Cardiac muscle cell (in vitro differentiated cells and primary cell): ENCODE results near the gene ANKRD49. TPM values are rescaled to one million over a fixed set of nuclear protein-coding genes. Genes with fewer than 3 reads are reported as not detected.

Source experiments
- DNase-seq, 2 donors: peaks; one replicate each; pipeline versions ENCODE4 v3.0.0 to v3.0.0-alpha.2; 2010 to 2017; ENCODE audit warnings: low read depth in 1 of 2, low spot score in 1 of 2
- H3K27ac ChIP-seq: fragments of 200-600 bp; sonication (generic); 2 replicates; pipeline ENCODE4 v1.5.1; 2016
- H3K27me3 ChIP-seq: fragments of 200-600 bp; sonication (generic); 2 replicates; pipeline ENCODE4 v1.6.0; 2016; ENCODE audit warnings: control low read depth
- H3K36me3 ChIP-seq: fragments of 200-600 bp; sonication (generic); 2 replicates; pipeline ENCODE4 v1.5.1; 2016; ENCODE audit warnings: control low read depth
- H3K4me1 ChIP-seq: fragments of 200-600 bp; sonication (generic); 2 replicates; pipeline ENCODE4 v1.8.1; 2017; ENCODE audit warnings: low read depth, mild to moderate bottlenecking, mixed run types
- H3K4me3 ChIP-seq: fragments of 200-600 bp; sonication (generic); 2 replicates; pipeline ENCODE4 v1.5.1; 2016; ENCODE audit warnings: mild to moderate bottlenecking
- H3K9me3 ChIP-seq: fragments of 200-600 bp; sonication (generic); 2 replicates; pipeline ENCODE4 v1.5.1; 2017; ENCODE audit warnings: low read depth, mild to moderate bottlenecking, control low read depth
- polyA plus RNA-seq: library from polyadenylated mRNA; unstranded; fragments of >200 nt; fragmentation: Nextera tagmentation; extraction: Ambion mirVana; gene quantifications from 2 replicates; pipeline ENCODE4 v1.2.1, GENCODE V29; 2016
- total RNA-seq: library from RNA; depleted of rRNA; stranded (reverse); fragments of >200 nt; gene quantifications from 2 replicates; pipeline ENCODE4 v1.2.3, GENCODE V29; 2016
- TF ChIP-seq, protein P1 (sequence below): IDR thresholded peaks from 2 replicates; pipeline ENCODE4 v1.5.1; 2012; ENCODE audit warnings: low read depth, mild to moderate bottlenecking, low read length

Gene ANKRD49, protein sequence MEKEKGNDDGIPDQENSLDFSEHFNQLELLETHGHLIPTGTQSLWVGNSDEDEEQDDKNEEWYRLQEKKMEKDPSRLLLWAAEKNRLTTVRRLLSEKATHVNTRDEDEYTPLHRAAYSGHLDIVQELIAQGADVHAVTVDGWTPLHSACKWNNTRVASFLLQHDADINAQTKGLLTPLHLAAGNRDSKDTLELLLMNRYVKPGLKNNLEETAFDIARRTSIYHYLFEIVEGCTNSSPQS
- total RNA-seq = 10.4 and 12.3 TPM in 2 replicates
- 12.3 and 17.2 TPM in 2 replicates for polyA plus RNA-seq

DNA sequence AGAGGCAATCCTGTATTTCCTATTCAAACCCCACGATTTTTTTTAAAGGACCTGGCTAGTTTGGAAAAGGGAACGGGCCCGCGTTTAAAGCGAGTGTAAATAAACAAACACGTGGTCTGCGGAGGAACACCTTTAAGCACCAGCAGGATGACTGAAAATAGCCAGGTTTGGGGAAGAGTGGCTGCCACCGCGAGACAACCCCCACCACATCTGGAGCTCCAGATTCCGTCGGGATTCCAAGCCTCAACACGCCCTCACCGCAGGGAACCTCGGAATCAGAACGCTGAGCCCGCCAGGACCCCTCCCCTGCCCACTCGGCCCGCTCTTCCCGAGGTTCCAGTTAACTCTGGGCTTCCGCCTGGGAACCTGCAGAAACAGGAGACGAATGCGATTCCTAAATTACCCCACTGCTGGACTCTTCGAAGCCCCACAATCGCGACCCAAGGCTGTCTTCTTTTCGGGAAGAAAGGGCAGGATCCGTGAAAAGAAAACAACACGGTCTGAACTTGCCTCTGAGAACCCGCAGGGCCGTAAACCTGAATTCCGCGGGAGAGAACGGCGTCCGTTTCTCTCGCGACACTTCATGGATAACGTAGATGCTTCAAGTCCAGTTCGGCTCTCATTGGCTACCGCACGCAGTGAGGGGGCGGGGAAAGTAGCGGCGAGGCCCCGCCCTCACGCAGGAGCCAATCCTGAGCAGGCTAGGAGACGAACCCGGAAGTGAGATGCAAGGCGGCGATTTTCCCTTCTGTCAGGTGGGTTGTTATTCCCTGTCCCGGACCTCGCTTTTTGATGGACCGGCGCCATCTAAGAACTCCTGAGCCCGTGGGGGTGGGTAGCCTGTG lies at the start of gene ANKRD49, which contains the start of gene MRE11:
Gene ANKRD49, plus strand, starts transcription at position 704 of the 845 bp plus-strand sequence. CDS start 2,710 bp downstream, outside the sequence.
Gene MRE11, minus strand, starts transcription at position 564 of the 845 bp plus-strand sequence. CDS start 1,043 bp downstream, outside the sequence.
- Histone ChIP-seq H3K9me3 (no peaks in the 10 kb centered on the region), H3K27ac (peak within 1 kb of the TSS; percentile 88), H3K4me1 (peaks cover 3% of the 10 kb centered on the region), H3K27me3 (no peaks in the 10 kb centered on the region), H3K36me3 (peaks cover 7% of the 10 kb centered on the region), H3K4me3 (peak within 1 kb of the TSS; percentile 54)
- DNase-seq = peak; percentile 98 to 99
- TF ChIP-seq, protein P1, sequence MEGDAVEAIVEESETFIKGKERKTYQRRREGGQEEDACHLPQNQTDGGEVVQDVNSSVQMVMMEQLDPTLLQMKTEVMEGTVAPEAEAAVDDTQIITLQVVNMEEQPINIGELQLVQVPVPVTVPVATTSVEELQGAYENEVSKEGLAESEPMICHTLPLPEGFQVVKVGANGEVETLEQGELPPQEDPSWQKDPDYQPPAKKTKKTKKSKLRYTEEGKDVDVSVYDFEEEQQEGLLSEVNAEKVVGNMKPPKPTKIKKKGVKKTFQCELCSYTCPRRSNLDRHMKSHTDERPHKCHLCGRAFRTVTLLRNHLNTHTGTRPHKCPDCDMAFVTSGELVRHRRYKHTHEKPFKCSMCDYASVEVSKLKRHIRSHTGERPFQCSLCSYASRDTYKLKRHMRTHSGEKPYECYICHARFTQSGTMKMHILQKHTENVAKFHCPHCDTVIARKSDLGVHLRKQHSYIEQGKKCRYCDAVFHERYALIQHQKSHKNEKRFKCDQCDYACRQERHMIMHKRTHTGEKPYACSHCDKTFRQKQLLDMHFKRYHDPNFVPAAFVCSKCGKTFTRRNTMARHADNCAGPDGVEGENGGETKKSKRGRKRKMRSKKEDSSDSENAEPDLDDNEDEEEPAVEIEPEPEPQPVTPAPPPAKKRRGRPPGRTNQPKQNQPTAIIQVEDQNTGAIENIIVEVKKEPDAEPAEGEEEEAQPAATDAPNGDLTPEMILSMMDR = no peak

DNA sequence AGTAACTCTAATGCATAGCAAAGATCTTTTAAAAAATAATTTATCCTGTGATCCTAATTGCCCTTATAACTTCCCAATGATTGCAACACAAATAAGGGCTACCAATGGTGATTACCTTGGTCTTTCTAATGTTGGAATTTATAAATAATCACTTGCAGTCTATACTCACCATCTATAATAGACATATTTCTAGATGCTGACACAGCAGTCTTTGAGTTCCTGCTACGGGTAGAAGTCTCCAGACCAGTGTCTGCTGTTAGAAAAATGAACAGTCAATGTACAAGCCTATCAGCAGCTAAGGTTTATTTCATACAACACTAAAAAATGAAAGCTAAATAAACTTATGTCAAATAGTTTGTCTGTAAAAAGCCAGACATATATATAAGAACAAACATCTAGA lies 48.1 kb upstream of the ANKRD49 start:
- TF ChIP-seq, protein P1 = no peak
- peaks cover 6% of the 10 kb centered on the region for H3K4me1 ChIP-seq
- no peaks in the 10 kb centered on the region for H3K9me3 ChIP-seq
- H3K36me3 ChIP-seq = peaks cover 12% of the 10 kb centered on the region
- no peak overlapping the region for H3K27ac ChIP-seq
- no peaks in the 10 kb centered on the region for H3K27me3 ChIP-seq
- H3K4me3 ChIP-seq = no peak overlapping the region
- DNase-seq = no peak

DNA sequence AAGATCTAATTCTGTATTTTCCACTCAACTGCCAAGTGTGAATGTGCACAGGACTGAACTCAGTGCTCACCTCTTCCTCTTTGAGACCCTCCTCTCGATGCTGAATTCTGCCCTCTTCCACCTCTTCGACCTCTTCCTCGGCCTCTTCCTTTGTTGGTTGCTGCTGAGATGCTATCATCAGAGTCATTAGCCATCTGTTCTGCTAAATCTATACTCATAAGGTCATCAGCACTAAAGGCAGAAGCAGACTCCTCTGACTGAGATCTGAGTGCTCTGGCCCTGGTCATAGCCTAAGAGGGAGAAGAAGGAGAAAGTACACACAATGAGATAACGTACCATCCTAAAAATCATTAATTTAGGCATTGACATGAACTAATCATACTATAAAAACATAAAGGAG lies 46.6 kb upstream of the ANKRD49 start:
- no peak overlapping the region for H3K27ac ChIP-seq
- no peaks in the 10 kb centered on the region for H3K27me3 ChIP-seq
- TF ChIP-seq, protein P1 = no peak
- peaks cover 12% of the 10 kb centered on the region for H3K36me3 ChIP-seq
- no peak for DNase-seq
- no peak overlapping the region for H3K4me3 ChIP-seq
- no peaks in the 10 kb centered on the region for H3K9me3 ChIP-seq
- peaks cover 6% of the 10 kb centered on the region for H3K4me1 ChIP-seq

DNA sequence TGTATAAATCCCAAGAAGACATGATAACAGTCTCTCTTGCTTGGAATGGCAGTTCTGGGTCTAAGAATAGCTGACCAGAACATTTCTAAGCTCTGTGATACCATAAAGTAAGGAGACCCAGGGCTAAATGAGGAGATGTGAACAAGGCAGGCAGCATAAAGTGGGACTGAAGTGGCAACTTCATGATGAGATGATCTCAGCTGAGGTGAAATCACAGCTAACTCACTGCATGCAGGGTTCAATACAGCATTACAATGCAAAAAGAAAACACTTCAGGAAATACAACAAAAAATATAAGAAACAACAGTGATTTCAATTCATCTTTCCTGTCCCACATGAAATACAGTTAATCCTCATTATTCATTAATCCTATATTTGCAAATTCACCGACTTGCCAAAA lies 44.8 kb upstream of the ANKRD49 start:
- Histone ChIP-seq H3K4me3 (no peak overlapping the region), H3K36me3 (peaks cover 12% of the 10 kb centered on the region)
- TF ChIP-seq, protein P1 = no peak

DNA sequence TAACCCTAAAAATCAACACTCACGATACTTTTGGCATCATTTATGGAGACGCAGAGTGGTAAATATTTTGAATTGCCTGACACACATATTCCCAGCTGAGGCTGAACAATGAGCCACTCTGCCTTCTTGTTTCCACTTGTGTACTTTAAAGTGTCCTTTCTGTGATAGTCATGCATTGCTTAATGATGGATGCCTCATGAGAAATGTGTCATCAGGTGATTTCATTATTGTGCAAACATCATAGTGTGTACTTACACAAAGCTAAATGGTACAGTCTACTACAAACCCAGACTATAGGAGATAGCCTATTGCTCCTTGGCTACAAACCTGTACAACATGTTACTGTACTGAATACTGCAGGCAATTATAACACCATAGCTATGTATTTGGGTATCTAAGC lies 44.3 kb upstream of the ANKRD49 start:
- H3K27me3 ChIP-seq = no peaks in the 10 kb centered on the region
- TF ChIP-seq, protein P1 = no peak
- H3K4me3 ChIP-seq = no peak overlapping the region
- H3K4me1 ChIP-seq = peaks cover 6% of the 10 kb centered on the region
- H3K27ac ChIP-seq = no peak overlapping the region
- peak in 1 of 2 donors; percentile 61 for DNase-seq
- peaks cover 12% of the 10 kb centered on the region for H3K36me3 ChIP-seq
- H3K9me3 ChIP-seq = no peaks in the 10 kb centered on the region

More for the DNA sequence above, 44.8 kb upstream of the ANKRD49 start:
- H3K27me3 ChIP-seq = no peaks in the 10 kb centered on the region
- H3K4me1 ChIP-seq = peaks cover 6% of the 10 kb centered on the region
- no peaks in the 10 kb centered on the region for H3K9me3 ChIP-seq
- no peak overlapping the region for H3K27ac ChIP-seq
- peak in 1 of 2 donors; percentile 2 for DNase-seq
